ENCODE measurements around the gene RPS4Y1.
"Not testable (repeated sequence)": the region's sequence is repeated elsewhere in the genome, so short reads cannot be mapped to it uniquely, and the experiment has no call there.

RPS4Y1 gene

GRCh38 chrY:2857068-2857467 lies 15.7 kb downstream of the RPS4Y1 start:
- DNase-seq (ENCODE audit: extremely low read depth, low read depth): no peak
- no peak for TF ChIP-seq CTCF (IDR thresholded peaks at IDR 0.05; ENCODE audit: low read depth, low read length)

GRCh38 chrY:2857686-2858085 lies 16.3 kb downstream of the RPS4Y1 start:
- no peak for TF ChIP-seq CTCF (IDR thresholded peaks at IDR 0.05; ENCODE audit: low read depth, low read length)
- no peak for DNase-seq (ENCODE audit: extremely low read depth, low read depth)

GRCh38 chrY:2859782-2860181 lies 18.4 kb downstream of the RPS4Y1 start:
- no peak for DNase-seq (ENCODE audit: extremely low read depth, low read depth)
- TF ChIP-seq CTCF (IDR thresholded peaks at IDR 0.05; ENCODE audit: low read depth, low read length): no peak

- TF ChIP-seq CTCF (IDR thresholded peaks at IDR 0.05; ENCODE audit: low read depth, low read length): no peak
- no peak for DNase-seq (ENCODE audit: extremely low read depth, low read depth)
Observed at GRCh38 chrY:2860511-2860910, 19.1 kb downstream of the RPS4Y1 start.

GRCh38 chrY:2866581-2866980 lies 25.2 kb downstream of the RPS4Y1 start:
- no peak for TF ChIP-seq CTCF (IDR thresholded peaks at IDR 0.05; ENCODE audit: low read depth, low read length)

GRCh38 chrY:2867469-2867868 lies 26.1 kb downstream of the RPS4Y1 start:
- no peak for TF ChIP-seq CTCF (IDR thresholded peaks at IDR 0.05; ENCODE audit: low read depth, low read length)
- DNase-seq (ENCODE audit: extremely low read depth, low read depth): no peak

More at GRCh38 chrY:2866581-2866980, 25.2 kb downstream of the RPS4Y1 start:
- no peak for DNase-seq (ENCODE audit: extremely low read depth, low read depth)

- no peak for DNase-seq (ENCODE audit: extremely low read depth, low read depth)
- TF ChIP-seq CTCF (IDR thresholded peaks at IDR 0.05; ENCODE audit: low read depth, low read length): no peak
Observed at GRCh38 chrY:2868035-2868607, 26.7 kb downstream of the RPS4Y1 start.

- not testable (repeated sequence) for DNase-seq (ENCODE audit: extremely low read depth, low read depth)
Observed at GRCh38 chrY:2872234-2872633, 30.8 kb downstream of the RPS4Y1 start.

Measured in AG09319 (cell line).